ENCODE measurements around the gene P2RY8. TPM values are rescaled to one million over a fixed set of nuclear protein-coding genes. Genes with fewer than 3 reads are reported as not detected.
"Not testable (repeated sequence)": the region's sequence is repeated elsewhere in the genome, so short reads cannot be mapped to it uniquely, and the experiment has no call there.

The P2RY8 gene
- polyA plus RNA-seq, 3 donors = 18.9 to 40.0 (median 33.3) TPM

- intact Hi-C loops (cut with micrococcal nuclease) = no loop called here
- peaks cover 15 to 24% (median 17%) of the 10 kb centered on the region in 7 donors for H3K9me3 Mint-ChIP-seq
Measured at GRCh38 chrX:1427756-1428155, 109.2 kb downstream of the P2RY8 start.

GRCh38 chrX:1426321-1426720 is 110.7 kb downstream of the P2RY8 start:
- Mint-ChIP-seq H3K9me3 (peaks cover 24 to 34% (median 31%) of the 10 kb centered on the region in 7 donors), H3K36me3 (peaks cover 36 to 68% of the 10 kb centered on the region in 2 donors)
- H3K27me3 ChIP-seq (ENCODE audit: control insufficient read depth in 2 of 2, insufficient read depth in 2 of 2, low read length in 2 of 2); H3K27me3 Mint-ChIP-seq (ENCODE audit: low read depth in 3 of 3); intact Hi-C loops (cut with micrococcal nuclease); H3K4me1 Mint-ChIP-seq; DNase-seq; H3K79me2 ChIP-seq (ENCODE audit: insufficient read depth, low read length); H3K9ac ChIP-seq (ENCODE audit: insufficient read depth, low read length, poor library complexity, severe bottlenecking); H3K4me1 ChIP-seq (ENCODE audit: control insufficient read depth in 1 of 2, insufficient read depth in 2 of 2, low read length in 2 of 2); H3K4me3 ChIP-seq (replicated peaks in 1 of 3; ENCODE audit: low read depth in 2 of 3, low read length in 3 of 3); H3K4me2 ChIP-seq (replicated peaks; ENCODE audit: extremely low read depth, low read length, poor library complexity, severe bottlenecking); H2AFZ ChIP-seq (ENCODE audit: insufficient read depth, low read depth, low read length, poor library complexity, severe bottlenecking); H3K4me3 Mint-ChIP-seq; H3K27ac ChIP-seq (ENCODE audit: low read depth in 1 of 2, low read length in 2 of 2); H3K27ac Mint-ChIP-seq; H4K20me1 ChIP-seq (ENCODE audit: insufficient read depth, low read length): not testable (repeated sequence)
- H3K9me3 ChIP-seq (replicated peaks in 1 of 2; ENCODE audit: control insufficient read depth in 1 of 2, insufficient read depth in 1 of 2, low read length in 2 of 2) = peaks cover 30 to 33% of the 10 kb centered on the region in 2 donors
- WGBS (ENCODE audit: insufficient coverage) = 87% methylated on average over 14 of the region's 16 CpGs
- peaks cover 15 to 25% of the 10 kb centered on the region in 2 donors for H3K36me3 ChIP-seq (replicated peaks in 1 of 2; ENCODE audit: control insufficient read depth in 1 of 2, insufficient read depth in 2 of 2, low read length in 2 of 2)

More at GRCh38 chrX:1427756-1428155, 109.2 kb downstream of the P2RY8 start:
- Mint-ChIP-seq H3K4me3 (no peak overlapping the region), H3K36me3 (peaks cover 36 to 61% of the 10 kb centered on the region in 2 donors), H3K4me1 (no peaks in the 10 kb centered on the region), H3K27me3 (ENCODE audit: low read depth in 3 of 3) (peaks cover 0 to 3% (median 3%) of the 10 kb centered on the region in 3 donors), H3K27ac (no peak overlapping the region)
- no peak overlapping the region for H2AFZ ChIP-seq (ENCODE audit: insufficient read depth, low read depth, low read length, poor library complexity, severe bottlenecking)
- no peak overlapping the region for H3K4me3 ChIP-seq (replicated peaks in 1 of 3; ENCODE audit: low read depth in 2 of 3, low read length in 3 of 3)
- H3K9me3 ChIP-seq (replicated peaks in 1 of 2; ENCODE audit: control insufficient read depth in 1 of 2, insufficient read depth in 1 of 2, low read length in 2 of 2) = peaks cover 16 to 19% of the 10 kb centered on the region in 2 donors
- H3K4me1 ChIP-seq (ENCODE audit: control insufficient read depth in 1 of 2, insufficient read depth in 2 of 2, low read length in 2 of 2) = no peaks in the 10 kb centered on the region
- 95% methylated on average over 27 of the region's 32 CpGs for WGBS (ENCODE audit: insufficient coverage)
- H3K27ac ChIP-seq (ENCODE audit: low read depth in 1 of 2, low read length in 2 of 2) = no peak overlapping the region
- no peaks in the 10 kb centered on the region for H4K20me1 ChIP-seq (ENCODE audit: insufficient read depth, low read length)
- H3K36me3 ChIP-seq (replicated peaks in 1 of 2; ENCODE audit: control insufficient read depth in 1 of 2, insufficient read depth in 2 of 2, low read length in 2 of 2) = peaks cover 11 to 19% of the 10 kb centered on the region in 2 donors
- no peaks in the 10 kb centered on the region for H3K27me3 ChIP-seq (ENCODE audit: control insufficient read depth in 2 of 2, insufficient read depth in 2 of 2, low read length in 2 of 2)
- TF ChIP-seq CTCF (IDR thresholded peaks at IDR 0.05) = no peak
- H3K79me2 ChIP-seq (ENCODE audit: insufficient read depth, low read length) = no peaks in the 10 kb centered on the region
- no peak overlapping the region for H3K4me2 ChIP-seq (replicated peaks; ENCODE audit: extremely low read depth, low read length, poor library complexity, severe bottlenecking)
- no peak for DNase-seq
- H3K9ac ChIP-seq (ENCODE audit: insufficient read depth, low read length, poor library complexity, severe bottlenecking) = no peak overlapping the region

Data from CD14-positive monocyte (primary cell).